Mesendoderm (in vitro differentiated cells): ENCODE results near the gene SMC3.

Experiments used
- DNase-seq: peaks from one replicate; pipeline ENCODE4 v3.0.0; 2013
- H2AK5ac ChIP-seq: 2 replicates; pipeline ENCODE4 v1.6.1; 2013; ENCODE audit warnings: low read length, inconsistent platforms
- H2BK120ac ChIP-seq: 2 replicates; pipeline ENCODE4 v1.6.1; 2013; ENCODE audit warnings: low read depth, mild to moderate bottlenecking, low read length, moderate library complexity, mixed read lengths
- H2BK15ac ChIP-seq: replicated peaks from 2 replicates; pipeline ENCODE4 v1.6.1; 2013; ENCODE audit warnings: low read depth, mild to moderate bottlenecking, moderate library complexity
- H2BK5ac ChIP-seq: 2 replicates; pipeline ENCODE4 v1.6.1; 2013; ENCODE audit warnings: low read length, inconsistent platforms
- H3K18ac ChIP-seq: 2 replicates; pipeline ENCODE4 v1.6.1; 2013; ENCODE audit warnings: mild to moderate bottlenecking, low read length, mixed read lengths
- H3K23ac ChIP-seq: one replicate; pipeline ENCODE4 v1.6.1; 2013; ENCODE audit warnings: low read length
- H3K27ac ChIP-seq: 2 replicates; pipeline ENCODE4 v1.5.1; 2013; ENCODE audit warnings: low read depth, mild to moderate bottlenecking, inconsistent platforms, low read length, moderate library complexity
- H3K27me3 ChIP-seq: 2 replicates; pipeline ENCODE4 v1.6.1; 2013; ENCODE audit warnings: low read length, control low read depth, mild to moderate bottlenecking, inconsistent platforms; ENCODE audit not compliant: insufficient read depth, poor library complexity
- H3K36me3 ChIP-seq: 2 replicates; pipeline ENCODE4 v1.6.1; 2013; ENCODE audit warnings: low read length, inconsistent platforms; ENCODE audit not compliant: control insufficient read depth, insufficient read depth
- H3K4ac ChIP-seq: one replicate; pipeline ENCODE4 v1.6.1; 2013; ENCODE audit warnings: low read depth, mild to moderate bottlenecking, low read length, moderate library complexity
- H3K4me1 ChIP-seq: 2 replicates; pipeline ENCODE4 v1.6.1; 2013; ENCODE audit warnings: low read depth, low read length, inconsistent platforms; ENCODE audit not compliant: control insufficient read depth
- H3K4me2 ChIP-seq: 2 replicates; pipeline ENCODE4 v1.6.1; 2013; ENCODE audit warnings: low read length
- H3K4me3 ChIP-seq: 2 replicates; pipeline ENCODE4 v1.5.1; 2013; ENCODE audit warnings: mild to moderate bottlenecking, low read length
- H3K56ac ChIP-seq: one replicate; pipeline ENCODE4 v1.6.1; 2013; ENCODE audit warnings: low read length
- H3K79me1 ChIP-seq: 2 replicates; pipeline ENCODE4 v1.6.1; 2013; ENCODE audit warnings: low read length, inconsistent platforms
- H3K79me2 ChIP-seq: 2 replicates; pipeline ENCODE4 v1.6.1; 2013; ENCODE audit warnings: mild to moderate bottlenecking, low read length; ENCODE audit not compliant: control insufficient read depth, insufficient read depth
- H3K9ac ChIP-seq: 2 replicates; pipeline ENCODE4 v1.6.1; 2013; ENCODE audit warnings: low read length, inconsistent platforms
- H4K5ac ChIP-seq: one replicate; pipeline ENCODE4 v1.6.1; 2013; ENCODE audit warnings: low read length
- H4K8ac ChIP-seq: one replicate; pipeline ENCODE4 v1.6.1; 2013; ENCODE audit warnings: low read depth, mild to moderate bottlenecking, control low read depth, low read length, moderate library complexity
- WGBS: extraction: QIAGEN DNeasy Blood & Tissue Kit; methylation state at CpG from one replicate; pipeline ENCODE4 v1.1.7; 2013; ENCODE audit warnings: low lambda C conversion rate, missing lambda C conversion rate; ENCODE audit not compliant: insufficient coverage; ENCODE audit errors: extremely low coverage; 5-methylcytosine and 5-hydroxymethylcytosine counted together

The SMC3 gene

DNA sequence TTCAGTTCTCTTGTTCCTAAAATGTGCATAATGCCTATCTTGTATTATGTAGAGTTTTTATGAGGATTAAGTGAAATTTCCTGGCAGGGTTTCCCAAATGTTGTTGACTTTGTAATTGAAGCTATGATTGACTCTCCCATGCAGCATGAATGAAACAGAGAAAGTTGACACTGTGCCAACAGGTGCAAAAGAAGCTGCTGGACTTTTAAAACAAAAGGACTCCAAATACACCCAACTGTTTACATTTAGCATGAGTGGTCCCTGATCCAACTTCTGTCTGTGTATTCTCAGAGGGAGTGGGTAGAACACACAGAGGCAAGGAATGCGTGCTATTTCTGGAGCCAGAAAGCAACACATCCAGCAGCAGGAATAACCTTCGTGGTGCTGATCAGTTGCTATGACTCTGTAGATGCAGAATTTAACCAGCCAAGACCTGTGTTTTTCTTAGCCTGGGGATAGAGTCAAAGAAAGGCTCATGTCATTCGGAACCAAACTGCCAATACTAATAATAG, 62.2 kb downstream of the SMC3 start:
- no peaks in the 10 kb centered on the region for H3K79me2 ChIP-seq
- H2BK5ac ChIP-seq = no peak overlapping the region
- H4K5ac ChIP-seq = no peak overlapping the region
- H3K23ac ChIP-seq = no peak overlapping the region
- H3K4me1 ChIP-seq = no peaks in the 10 kb centered on the region
- H3K4me2 ChIP-seq = no peak overlapping the region
- H2AK5ac ChIP-seq = no peak overlapping the region
- H3K18ac ChIP-seq = no peak overlapping the region
- H3K36me3 ChIP-seq = no peaks in the 10 kb centered on the region
- no peak overlapping the region for H3K4me3 ChIP-seq
- H3K9ac ChIP-seq = no peak overlapping the region
- no peak overlapping the region for H3K27ac ChIP-seq
- no peak overlapping the region for H3K4ac ChIP-seq
- no peak overlapping the region for H4K8ac ChIP-seq
- H2BK120ac ChIP-seq = no peak overlapping the region
- H3K79me1 ChIP-seq = no peaks in the 10 kb centered on the region
- H2BK15ac ChIP-seq = no peak overlapping the region
- no peak for DNase-seq
- H3K56ac ChIP-seq = no peak overlapping the region
- H3K27me3 ChIP-seq = no peaks in the 10 kb centered on the region
- WGBS = no CpG with 5 or more reads among the region's 3 CpGs

- Histone ChIP-seq H3K27me3 (no peaks in the 10 kb centered on the region), H3K4ac (no peak overlapping the region), H3K4me2 (no peak overlapping the region), H2BK5ac (no peak overlapping the region), H3K56ac (no peak overlapping the region), H3K79me1 (no peaks in the 10 kb centered on the region), H3K18ac (no peak overlapping the region), H4K8ac (no peak overlapping the region), H3K23ac (no peak overlapping the region), H3K27ac (no peak overlapping the region), H4K5ac (no peak overlapping the region), H2AK5ac (no peak overlapping the region), H3K4me1 (peaks cover 3% of the 10 kb centered on the region), H3K4me3 (no peak overlapping the region), H3K36me3 (no peaks in the 10 kb centered on the region), H2BK120ac (no peak overlapping the region), H3K79me2 (no peaks in the 10 kb centered on the region), H2BK15ac (no peak overlapping the region), H3K9ac (no peak overlapping the region)
- DNase-seq = no peak
Measured at GRCh38 chr10:110631934-110632333, 64.4 kb downstream of the SMC3 start.

DNA sequence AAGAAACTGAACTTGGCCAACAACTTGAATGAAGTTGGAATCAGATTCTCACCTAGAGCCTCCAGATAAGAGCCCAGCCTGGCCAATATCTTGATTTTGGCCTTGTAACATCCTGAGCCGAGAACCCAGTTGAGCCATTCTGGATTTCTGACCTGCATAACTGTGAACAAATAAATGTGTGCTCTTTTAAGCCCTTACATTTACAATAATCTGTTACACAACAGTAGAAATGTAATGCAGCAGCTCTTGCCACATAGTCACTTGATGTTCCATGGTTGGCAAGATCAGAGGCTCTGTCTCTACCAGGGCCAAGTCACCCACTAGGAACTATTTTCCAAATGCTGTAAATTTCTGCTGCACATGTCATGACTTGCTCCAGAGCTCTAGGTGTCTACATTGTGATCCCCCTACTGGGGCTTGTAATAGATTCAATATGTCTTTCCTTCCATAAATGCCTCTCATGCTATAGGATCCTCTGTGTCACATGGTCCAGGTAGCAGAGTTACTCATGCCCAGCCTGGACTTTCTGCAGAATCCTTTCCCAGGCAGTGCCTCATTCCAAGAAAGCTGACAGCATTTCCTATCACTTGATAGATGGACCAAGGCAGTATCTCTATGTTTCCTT, 65.2 kb downstream of the SMC3 start:
- Histone ChIP-seq H3K27me3 (no peaks in the 10 kb centered on the region), H2BK5ac (no peak overlapping the region), H3K4ac (no peak overlapping the region), H3K18ac (no peak overlapping the region), H3K4me2 (no peak overlapping the region), H3K56ac (no peak overlapping the region), H3K27ac (no peak overlapping the region), H3K79me2 (no peaks in the 10 kb centered on the region), H3K79me1 (no peaks in the 10 kb centered on the region), H3K36me3 (no peaks in the 10 kb centered on the region), H2BK15ac (no peak overlapping the region), H3K4me3 (no peak overlapping the region), H3K23ac (no peak overlapping the region), H4K8ac (no peak overlapping the region), H2AK5ac (no peak overlapping the region), H4K5ac (no peak overlapping the region), H3K9ac (no peak overlapping the region), H2BK120ac (no peak overlapping the region), H3K4me1 (peaks cover 5% of the 10 kb centered on the region)
- no CpG with 5 or more reads among the region's 1 CpG for WGBS
- no peak for DNase-seq

- H4K8ac ChIP-seq = no peak overlapping the region
- H3K4me2 ChIP-seq = no peak overlapping the region
- no CpG with 5 or more reads among the region's 9 CpGs for WGBS
- H3K23ac ChIP-seq = no peak overlapping the region
- H3K56ac ChIP-seq = no peak overlapping the region
- H2BK15ac ChIP-seq = no peak overlapping the region
- no peak overlapping the region for H2BK5ac ChIP-seq
- H3K79me1 ChIP-seq = no peaks in the 10 kb centered on the region
- H3K27me3 ChIP-seq = no peaks in the 10 kb centered on the region
- H3K4ac ChIP-seq = no peak overlapping the region
- no peaks in the 10 kb centered on the region for H3K79me2 ChIP-seq
- H3K4me3 ChIP-seq = no peak overlapping the region
- H4K5ac ChIP-seq = no peak overlapping the region
- DNase-seq = no peak
- H3K4me1 ChIP-seq = peaks cover 5% of the 10 kb centered on the region
- H3K27ac ChIP-seq = no peak overlapping the region
- no peak overlapping the region for H3K9ac ChIP-seq
- H3K18ac ChIP-seq = no peak overlapping the region
- no peak overlapping the region for H2AK5ac ChIP-seq
- H2BK120ac ChIP-seq = no peak overlapping the region
- no peaks in the 10 kb centered on the region for H3K36me3 ChIP-seq
Measured at GRCh38 chr10:110634527-110635209, 67.2 kb downstream of the SMC3 start.

- no peaks in the 10 kb centered on the region for H3K36me3 ChIP-seq
Measured at GRCh38 chr10:110636572-110636931, 69.1 kb downstream of the SMC3 start.

More at GRCh38 chr10:110636572-110636931, 69.1 kb downstream of the SMC3 start:
- no peak for DNase-seq
- no peak overlapping the region for H4K8ac ChIP-seq
- H2BK5ac ChIP-seq = no peak overlapping the region
- H3K56ac ChIP-seq = no peak overlapping the region
- no peak overlapping the region for H3K4me2 ChIP-seq
- H3K27ac ChIP-seq = peak overlapping the region; percentile 21
- no peak overlapping the region for H3K4ac ChIP-seq
- H3K4me1 ChIP-seq = peaks cover 8% of the 10 kb centered on the region
- peak overlapping the region; percentile 20 for H2BK120ac ChIP-seq
- no peaks in the 10 kb centered on the region for H3K27me3 ChIP-seq
- H3K9ac ChIP-seq = no peak overlapping the region
- no peak overlapping the region for H4K5ac ChIP-seq
- no peaks in the 10 kb centered on the region for H3K79me1 ChIP-seq
- no peaks in the 10 kb centered on the region for H3K79me2 ChIP-seq
- H3K4me3 ChIP-seq = no peak overlapping the region
- H3K18ac ChIP-seq = peak overlapping the region; percentile 25
- no peak overlapping the region for H2BK15ac ChIP-seq
- H2AK5ac ChIP-seq = no peak overlapping the region
- H3K23ac ChIP-seq = no peak overlapping the region
- WGBS = no CpG with 5 or more reads among the region's 2 CpGs
